Left ventricle myocardium inferior (tissue), 1 donor: ENCODE data around the gene NFKB1. TPM values are rescaled to one million over a fixed set of nuclear protein-coding genes. Genes with fewer than 3 reads are reported as not detected.

Experiments used
- DNase-seq: peaks from one replicate; pipeline ENCODE4 v3.0.0-alpha.2; 2020
- H3K27ac ChIP-seq: fragments of 200-600 bp; replicated peaks from 2 replicates; pipeline ENCODE4 v1.8.0; 2021
- H3K27me3 ChIP-seq: fragments of 200-600 bp; 2 replicates; pipeline ENCODE4 v1.8.0; 2021; ENCODE audit warnings: low read depth
- H3K36me3 ChIP-seq: fragments of 200-600 bp; 2 replicates; pipeline ENCODE4 v1.8.0; 2021
- H3K4me1 ChIP-seq: fragments of 200-600 bp; 2 replicates; pipeline ENCODE4 v1.8.0; 2021
- H3K4me3 ChIP-seq: fragments of 200-600 bp; 2 replicates; pipeline ENCODE4 v1.8.0; 2021; ENCODE audit warnings: mild to moderate bottlenecking, moderate library complexity
- H3K9me3 ChIP-seq: fragments of 200-600 bp; replicated peaks from 2 replicates; pipeline ENCODE4 v1.8.0; 2021
- intact Hi-C: fragments of 100-400 bp; cut with micrococcal nuclease; formaldehyde crosslinking; loops from one replicate; pipeline ENCODE4 v1.11.0; 2022
- total RNA-seq: library from RNA; stranded (reverse); fragmentation: NEBNext Ultra II Directional; extraction: Animal tissue kit (Norgen Biotek cat#: 25700); gene quantifications from one replicate; pipeline ENCODE4 v1.2.1, GENCODE V29; 2021
- TF ChIP-seq, protein P1 (sequence below): fragments of 200-600 bp; IDR thresholded peaks from 2 replicates; pipeline ENCODE4 v1.8.0; 2021; ENCODE audit warnings: antibody characterized with exemption, mild to moderate bottlenecking, borderline replicate concordance
- donor health status: DM: no; HTN: yes; CAD: no; lungs with severe emphysema.

The NFKB1 gene
- total RNA-seq, 1 donor from 2014 or later: 18.0 TPM

DNA sequence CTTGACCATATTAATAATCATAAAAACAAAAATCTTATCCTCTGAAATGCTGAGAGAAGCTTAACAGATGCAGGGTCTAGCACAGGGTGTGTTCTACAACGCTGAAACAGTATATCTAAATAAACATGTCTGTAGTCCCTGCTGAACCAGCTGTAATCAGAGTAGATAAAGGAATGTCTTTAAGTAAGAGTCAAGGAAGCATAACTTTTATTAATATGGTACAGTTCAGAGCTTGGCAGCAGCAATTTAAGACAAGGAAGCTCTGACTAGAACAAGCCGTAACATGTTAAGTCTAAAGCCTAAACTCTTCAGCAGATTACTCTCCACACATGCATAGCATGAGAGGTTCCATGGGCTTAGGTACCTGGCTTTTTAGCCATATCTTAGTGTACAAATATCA lies 36.1 kb downstream of the NFKB1 start:
- Histone ChIP-seq H3K27ac (no peak overlapping the region), H3K4me1 (peaks cover 5% of the 10 kb centered on the region), H3K9me3 (no peaks in the 10 kb centered on the region), H3K4me3 (no peak overlapping the region), H3K27me3 (no peaks in the 10 kb centered on the region), H3K36me3 (peaks cover 10% of the 10 kb centered on the region)
- no peak for DNase-seq
- intact Hi-C loops: no loop called here
- TF ChIP-seq, protein P1, sequence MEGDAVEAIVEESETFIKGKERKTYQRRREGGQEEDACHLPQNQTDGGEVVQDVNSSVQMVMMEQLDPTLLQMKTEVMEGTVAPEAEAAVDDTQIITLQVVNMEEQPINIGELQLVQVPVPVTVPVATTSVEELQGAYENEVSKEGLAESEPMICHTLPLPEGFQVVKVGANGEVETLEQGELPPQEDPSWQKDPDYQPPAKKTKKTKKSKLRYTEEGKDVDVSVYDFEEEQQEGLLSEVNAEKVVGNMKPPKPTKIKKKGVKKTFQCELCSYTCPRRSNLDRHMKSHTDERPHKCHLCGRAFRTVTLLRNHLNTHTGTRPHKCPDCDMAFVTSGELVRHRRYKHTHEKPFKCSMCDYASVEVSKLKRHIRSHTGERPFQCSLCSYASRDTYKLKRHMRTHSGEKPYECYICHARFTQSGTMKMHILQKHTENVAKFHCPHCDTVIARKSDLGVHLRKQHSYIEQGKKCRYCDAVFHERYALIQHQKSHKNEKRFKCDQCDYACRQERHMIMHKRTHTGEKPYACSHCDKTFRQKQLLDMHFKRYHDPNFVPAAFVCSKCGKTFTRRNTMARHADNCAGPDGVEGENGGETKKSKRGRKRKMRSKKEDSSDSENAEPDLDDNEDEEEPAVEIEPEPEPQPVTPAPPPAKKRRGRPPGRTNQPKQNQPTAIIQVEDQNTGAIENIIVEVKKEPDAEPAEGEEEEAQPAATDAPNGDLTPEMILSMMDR: no peak

DNA sequence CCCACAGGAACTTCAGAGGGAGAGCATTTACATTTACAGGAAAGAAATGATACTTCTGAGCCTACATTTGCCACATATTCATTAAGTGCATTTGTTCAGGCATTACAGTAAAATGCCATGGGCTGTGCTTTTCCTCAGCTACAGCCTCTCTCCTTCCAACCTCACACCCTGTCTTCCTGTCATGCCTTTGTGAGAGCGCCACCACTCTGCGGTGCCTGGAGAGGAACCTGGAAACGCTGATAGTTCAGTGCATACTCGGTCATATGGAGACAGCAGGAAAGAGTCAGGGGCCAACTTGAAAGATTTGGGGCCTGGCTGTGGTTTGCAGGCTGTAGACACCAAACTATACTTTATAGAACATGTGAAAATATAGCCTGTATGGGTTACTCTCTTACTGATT lies 40.5 kb downstream of the NFKB1 start:
- H3K27me3 ChIP-seq: no peaks in the 10 kb centered on the region
- no peaks in the 10 kb centered on the region for H3K9me3 ChIP-seq
- no peak overlapping the region for H3K27ac ChIP-seq
- H3K36me3 ChIP-seq: peaks cover 10% of the 10 kb centered on the region
- intact Hi-C loops: no loop called here
- DNase-seq: no peak
- peaks cover 21% of the 10 kb centered on the region for H3K4me1 ChIP-seq
- H3K4me3 ChIP-seq: no peak overlapping the region
- TF ChIP-seq, protein P1: no peak

DNA sequence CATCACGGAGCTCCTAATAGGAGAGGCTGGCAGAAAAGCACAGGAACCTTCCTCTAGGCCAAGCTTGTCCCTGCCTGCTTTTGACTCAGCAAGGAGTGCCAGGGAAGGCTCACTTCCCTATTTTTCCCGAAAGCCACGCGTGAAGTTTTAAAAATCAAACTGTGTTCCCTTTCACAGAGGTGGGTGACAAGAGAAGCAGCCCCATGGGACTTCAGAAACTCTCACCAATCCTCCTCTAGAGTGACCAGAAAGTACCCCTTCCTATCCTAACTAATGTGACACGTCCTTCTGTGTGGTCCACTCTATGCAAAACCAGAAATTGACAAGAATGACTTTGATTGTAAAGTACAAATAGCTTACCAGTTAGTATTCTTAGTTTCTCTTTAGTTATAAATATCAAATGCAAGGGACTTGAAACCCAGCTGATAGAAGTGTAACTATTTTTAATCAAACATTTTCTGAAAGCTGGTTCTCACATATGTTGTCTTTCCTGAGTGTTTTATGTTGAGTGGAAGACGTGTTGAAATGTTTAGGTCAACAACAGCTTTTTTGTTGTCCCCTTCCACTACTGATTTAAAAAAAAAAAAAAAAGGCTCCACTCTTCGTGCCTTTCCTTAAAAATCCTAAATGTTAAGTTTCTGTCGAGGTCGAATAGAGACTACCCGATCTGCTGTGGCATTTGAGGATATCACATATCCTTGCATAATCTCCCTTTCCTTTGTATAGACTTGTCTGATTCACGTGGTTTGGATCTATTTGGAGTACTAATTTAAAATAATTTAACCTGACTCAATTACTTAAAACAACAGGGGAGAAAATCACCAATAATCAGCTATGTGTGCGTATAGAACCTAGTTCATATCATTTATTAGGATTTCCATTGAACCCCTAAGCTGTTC lies 42.1 kb downstream of the NFKB1 start:
- Histone ChIP-seq H3K27ac (no peak overlapping the region), H3K27me3 (no peaks in the 10 kb centered on the region), H3K4me1 (peaks cover 34% of the 10 kb centered on the region), H3K9me3 (no peaks in the 10 kb centered on the region), H3K4me3 (no peak overlapping the region), H3K36me3 (peaks cover 6% of the 10 kb centered on the region)
- DNase-seq: no peak
- intact Hi-C loops: no loop called here
- TF ChIP-seq, protein P1: no peak

DNA sequence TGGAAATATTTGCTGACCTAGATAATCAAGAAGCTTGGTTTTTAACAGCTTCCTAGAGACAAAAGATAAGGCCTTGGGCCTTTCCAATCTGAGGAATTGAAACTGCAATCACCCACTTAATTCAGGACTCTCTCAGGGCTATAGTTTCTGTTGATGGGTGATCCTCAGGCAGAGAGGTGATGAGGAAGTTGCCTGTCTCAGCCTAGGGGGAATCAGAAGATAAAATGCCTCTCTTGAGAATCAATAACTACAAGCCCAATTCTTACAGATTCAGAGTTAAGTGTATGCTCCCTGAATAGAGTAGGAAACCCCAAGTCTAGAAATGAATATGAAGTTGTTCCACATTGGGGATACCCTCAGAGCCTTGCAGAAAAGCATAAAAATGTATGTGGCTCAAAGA lies 45.5 kb downstream of the NFKB1 start:
- H3K27me3 ChIP-seq: no peaks in the 10 kb centered on the region
- DNase-seq: no peak
- H3K27ac ChIP-seq: no peak overlapping the region
- H3K4me1 ChIP-seq: peaks cover 34% of the 10 kb centered on the region
- H3K4me3 ChIP-seq: no peak overlapping the region
- TF ChIP-seq, protein P1: no peak
- H3K9me3 ChIP-seq: no peaks in the 10 kb centered on the region
- intact Hi-C loops: no loop called here
- H3K36me3 ChIP-seq: no peaks in the 10 kb centered on the region

DNA sequence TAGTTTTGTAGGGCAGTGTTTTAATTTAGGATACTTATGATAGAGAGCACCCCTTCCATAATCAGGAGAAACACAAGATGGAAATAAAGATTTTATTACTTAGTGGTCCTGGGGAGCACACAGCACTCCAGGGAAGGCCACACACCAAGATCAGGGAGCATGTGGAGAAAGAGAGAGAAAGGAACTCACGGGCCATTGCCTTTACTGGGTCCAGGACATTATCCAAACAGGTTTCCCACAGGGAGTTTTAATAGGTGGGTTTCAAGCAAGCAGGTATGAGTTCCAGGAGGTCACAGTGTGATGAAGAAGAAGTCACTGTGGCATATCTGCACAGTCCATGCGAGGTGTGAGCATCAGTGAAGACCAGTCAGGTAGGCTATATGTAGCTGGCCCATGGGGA lies 46.8 kb downstream of the NFKB1 start:
- Histone ChIP-seq H3K36me3 (no peaks in the 10 kb centered on the region), H3K27ac (no peak overlapping the region), H3K9me3 (no peaks in the 10 kb centered on the region), H3K4me3 (no peak overlapping the region), H3K27me3 (no peaks in the 10 kb centered on the region), H3K4me1 (peaks cover 38% of the 10 kb centered on the region)
- TF ChIP-seq, protein P1: no peak
- no peak for DNase-seq
- intact Hi-C loops: no loop called here
